Body of pancreas (tissue), 4 donors: ENCODE measurements around the gene ERBB2. TPM values are rescaled to one million over a fixed set of nuclear protein-coding genes. Genes with fewer than 3 reads are reported as not detected.

Source experiments
- ATAC-seq: fragments of 150-250 bp; one replicate; pipeline ENCODE4 v1.9.1; 2016
- DNase-seq, 4 donors: peaks; one replicate each; pipeline ENCODE4 v3.0.0-alpha.2; 2019
- H3K27ac ChIP-seq, 4 donors: fragments of 200-600 bp; sonication (generic); 1 replicate in 3 of 4; 2 replicates in 1 of 4; pipeline versions ENCODE4 v1.5.1 to v1.6.1; 2016 to 2019; ENCODE audit warnings: mild to moderate bottlenecking in 1 of 4, mixed read lengths in 1 of 4, moderate library complexity in 1 of 4
- H3K27me3 ChIP-seq, 2 donors: fragments of 200-600 bp; sonication (generic); one replicate each; pipeline ENCODE4 v1.6.0; 2016; ENCODE audit warnings: mild to moderate bottlenecking in 1 of 2
- H3K36me3 ChIP-seq, 2 donors: fragments of 200-600 bp; sonication (generic); replicated peaks in 1 of 2; 2 replicates each; pipeline ENCODE4 v1.5.1; 2016; ENCODE audit warnings: low read depth in 2 of 2; ENCODE audit not compliant: insufficient read depth in 1 of 2
- H3K4me1 ChIP-seq: fragments of 200-600 bp; sonication (generic); one replicate; pipeline ENCODE4 v1.6.0; 2016
- H3K4me3 ChIP-seq, 2 donors: fragments of 200-600 bp; sonication (generic); 1 replicate in 1 of 2; 2 replicates in 1 of 2; pipeline ENCODE4 v1.5.1; 2016 to 2019
- H3K9me3 ChIP-seq, 3 donors: fragments of 200-600 bp; sonication (generic); 1 replicate in 2 of 3; 2 replicates in 1 of 3; pipeline ENCODE4 v1.5.1; 2016
- POLR2A ChIP-seq, 3 donors: fragments of 450-650 bp; IDR thresholded peaks; one replicate each; pipeline ENCODE4 v1.6.1; 2016; ENCODE audit warnings: antibody characterized with exemption in 3 of 3, mild to moderate bottlenecking in 2 of 3
- WGBS, 2 donors: methylation state at CpG; one replicate each; pipeline ENCODE4 v1.1.5; 2017; 5-methylcytosine and 5-hydroxymethylcytosine counted together
- intact Hi-C: fragments of 100-400 bp; cut with DNase I; formaldehyde crosslinking; loops from one replicate; pipeline ENCODE4 v1.15.1; 2023
- microRNA-seq, 2 donors: library from miRNA; unstranded; fragments of <30 nt; microRNA quantifications; one replicate each; pipeline ENCODE4, GENCODE V29; 2016; ENCODE audit warnings: borderline number of aligned reads in 2 of 2, borderline replicate concordance in 2 of 2
- small RNA-seq: library from RNA; depleted of rRNA; stranded (forward); fragments of <200 nt; gene quantifications from one replicate; pipeline ENCODE3, GENCODE V24; 2016
- total RNA-seq, 2 donors: library from RNA; depleted of rRNA; stranded (reverse); fragments of >200 nt; gene quantifications; one replicate each; pipeline ENCODE4 v1.1.0, GENCODE V29; 2016
- TF ChIP-seq, protein P1 (sequence below), 7 experiments: fragments of 450-650 bp in 4 of 7; fragments of 200-600 bp in 3 of 7; sonication (generic) in 3 of 7; IDR thresholded peaks; one replicate each; pipeline ENCODE4 v1.5.1; 2016 to 2019; ENCODE audit warnings: antibody characterized with exemption in 7 of 7

Gene ERBB2
- total RNA-seq, 2 donors from 2014 or later: 52.4 to 65.3 TPM

- H3K4me3 ChIP-seq: no peak overlapping the region
- DNase-seq: no peak
- ATAC-seq: no peak
- intact Hi-C loops: no loop called here
- WGBS, 2 donors: 80 to 87% methylated on average over 4 of the region's 4 CpGs
- no peak overlapping the region for H3K27ac ChIP-seq
- H3K36me3 ChIP-seq: no peaks in the 10 kb centered on the region
- no peaks in the 10 kb centered on the region for H3K27me3 ChIP-seq
- H3K4me1 ChIP-seq: no peaks in the 10 kb centered on the region
- TF ChIP-seq, protein P1, sequence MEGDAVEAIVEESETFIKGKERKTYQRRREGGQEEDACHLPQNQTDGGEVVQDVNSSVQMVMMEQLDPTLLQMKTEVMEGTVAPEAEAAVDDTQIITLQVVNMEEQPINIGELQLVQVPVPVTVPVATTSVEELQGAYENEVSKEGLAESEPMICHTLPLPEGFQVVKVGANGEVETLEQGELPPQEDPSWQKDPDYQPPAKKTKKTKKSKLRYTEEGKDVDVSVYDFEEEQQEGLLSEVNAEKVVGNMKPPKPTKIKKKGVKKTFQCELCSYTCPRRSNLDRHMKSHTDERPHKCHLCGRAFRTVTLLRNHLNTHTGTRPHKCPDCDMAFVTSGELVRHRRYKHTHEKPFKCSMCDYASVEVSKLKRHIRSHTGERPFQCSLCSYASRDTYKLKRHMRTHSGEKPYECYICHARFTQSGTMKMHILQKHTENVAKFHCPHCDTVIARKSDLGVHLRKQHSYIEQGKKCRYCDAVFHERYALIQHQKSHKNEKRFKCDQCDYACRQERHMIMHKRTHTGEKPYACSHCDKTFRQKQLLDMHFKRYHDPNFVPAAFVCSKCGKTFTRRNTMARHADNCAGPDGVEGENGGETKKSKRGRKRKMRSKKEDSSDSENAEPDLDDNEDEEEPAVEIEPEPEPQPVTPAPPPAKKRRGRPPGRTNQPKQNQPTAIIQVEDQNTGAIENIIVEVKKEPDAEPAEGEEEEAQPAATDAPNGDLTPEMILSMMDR (IDR thresholded peaks at IDR 0.05): no peak
- no peak for TF ChIP-seq POLR2A (IDR thresholded peaks at IDR 0.05)
- H3K9me3 ChIP-seq: no peaks in the 10 kb centered on the region
These were observed 74.2 kb downstream of the ERBB2 start for GRCh38 chr17:39774047-39774446.

DNA sequence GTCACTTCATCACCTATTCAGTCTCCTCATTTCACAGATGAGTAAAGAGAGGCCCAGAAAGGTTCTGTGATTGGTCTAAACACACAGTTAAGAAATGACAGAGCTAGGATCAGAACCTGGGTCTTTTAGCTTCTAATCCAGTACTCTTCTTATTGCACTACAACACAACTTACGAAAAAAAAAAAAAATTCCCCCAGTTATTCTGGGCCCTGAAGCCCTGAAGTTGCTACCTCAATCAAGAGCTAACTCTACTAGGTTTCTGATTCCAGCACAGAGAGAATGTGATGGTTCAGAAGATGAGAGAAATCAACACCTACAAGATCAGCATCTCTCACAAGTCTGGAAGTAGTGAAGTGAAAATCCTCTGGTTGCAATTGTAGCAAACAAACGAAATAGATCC, 75.2 kb downstream of the ERBB2 start:
- WGBS, 2 donors: 62 to 70% methylated on average over 2 of the region's 2 CpGs
- Histone ChIP-seq H3K4me1 (no peaks in the 10 kb centered on the region), H3K27ac (no peak overlapping the region), H3K27me3 (no peaks in the 10 kb centered on the region), H3K4me3 (no peak overlapping the region), H3K9me3 (no peaks in the 10 kb centered on the region), H3K36me3 (no peaks in the 10 kb centered on the region)
- TF ChIP-seq, protein P1 (IDR thresholded peaks at IDR 0.05): no peak
- no peak for TF ChIP-seq POLR2A (IDR thresholded peaks at IDR 0.05)
- no peak for ATAC-seq
- no peak for DNase-seq
- intact Hi-C loops: no loop called here

- intact Hi-C loops: no loop called here
- Histone ChIP-seq H3K27me3 (no peaks in the 10 kb centered on the region), H3K27ac (no peak overlapping the region), H3K4me1 (no peaks in the 10 kb centered on the region), H3K9me3 (no peaks in the 10 kb centered on the region), H3K36me3 (no peaks in the 10 kb centered on the region), H3K4me3 (no peak overlapping the region)
- no peak for DNase-seq
- no peak for ATAC-seq
- TF ChIP-seq, protein P1 (IDR thresholded peaks at IDR 0.05): no peak
- TF ChIP-seq POLR2A (IDR thresholded peaks at IDR 0.05): no peak
These were observed 76.4 kb downstream of the ERBB2 start for GRCh38 chr17:39776252-39776651.

- Histone ChIP-seq H3K4me1 (peaks cover 12% of the 10 kb centered on the region), H3K27ac (no peak overlapping the region), H3K27me3 (no peaks in the 10 kb centered on the region), H3K4me3 (no peak overlapping the region), H3K9me3 (no peaks in the 10 kb centered on the region), H3K36me3 (no peaks in the 10 kb centered on the region)
- 56 to 59% methylated on average over 11 of the region's 11 CpGs for WGBS, 2 donors
- intact Hi-C loops: no loop called here
- ATAC-seq (no peak), DNase-seq (no peak)
- TF ChIP-seq POLR2A (IDR thresholded peaks at IDR 0.05): no peak
- TF ChIP-seq, protein P1 (IDR thresholded peaks at IDR 0.05): no peak
These were observed 77.9 kb downstream of the ERBB2 start for GRCh38 chr17:39777534-39778365.

Small RNAs within 50 kb of the gene (microRNA-seq; reads per million reads assigned to microRNA genes)
- gene MIR4728: 0.90 to 1.4 reads per million in 2 donors

Small RNAs within 50 kb of the gene (small RNA-seq; reads per million reads assigned to genes)
- not detected for gene MIR4728

Other genes with a start within 250 kb of the ERBB2 start
- gene MED1, start 248.8 kb upstream of the ERBB2 start, total RNA-seq: 1 to 10 TPM; 9.2 to 9.3 TPM
- 10 to 100 TPM; 17.4 to 25.1 TPM for gene CDK12, start 238.6 kb upstream of the ERBB2 start, total RNA-seq
- not detected for gene NEUROD2, start 92.1 kb upstream of the ERBB2 start, total RNA-seq
- gene PPP1R1B, start 73.1 kb upstream of the ERBB2 start, total RNA-seq: 10 to 100 TPM; 38.4 to 75.8 TPM
- 10 to 100 TPM; 30.1 to 63.9 TPM for gene STARD3, start 62.9 kb upstream of the ERBB2 start, total RNA-seq
- under 1 TPM in 1 of 2 donors, not detected in 1; 0.26 TPM for gene TCAP, start 34.7 kb upstream of the ERBB2 start, total RNA-seq
- gene PNMT, start 31.6 kb upstream of the ERBB2 start, total RNA-seq: 1 to 10 TPM; 1.3 to 2.6 TPM
- 10 to 100 TPM; 13.8 to 33.2 TPM for gene PGAP3, start 12.0 kb upstream of the ERBB2 start, total RNA-seq
- gene MIEN1, start 30.5 kb downstream of the ERBB2 start, total RNA-seq: 10 to 100 TPM; 79.1 to 98.2 TPM
- gene GRB7, start 37.9 kb downstream of the ERBB2 start, total RNA-seq: 10 to 100 TPM; 25.4 to 39.9 TPM
- gene IKZF3, start 164.2 kb downstream of the ERBB2 start, total RNA-seq: under 1 TPM; 0.78 to 0.99 TPM
- gene ZPBP2, start 168.1 kb downstream of the ERBB2 start, total RNA-seq: not detected
- gene GSDMB, start 218.6 kb downstream of the ERBB2 start, total RNA-seq: 10 to 100 TPM; 16.3 to 18.5 TPM
- 10 to 100 TPM; 65.6 to 91.0 TPM for gene ORMDL3, start 227.5 kb downstream of the ERBB2 start, total RNA-seq
- not detected for gene LRRC3C, start 227.7 kb downstream of the ERBB2 start, total RNA-seq